Smooth muscle cell (in vitro differentiated cells): ENCODE data around the gene MFSD12. TPM values are rescaled to one million over a fixed set of nuclear protein-coding genes. Genes with fewer than 3 reads are reported as not detected.

Source experiments
- DNase-seq: peaks from one replicate; lab custom pipeline; 2025; ENCODE audit not compliant: unreplicated experiment; lab: John Stamatoyannopoulos, UW
- H2AFZ ChIP-seq: fragments of 200-600 bp; sonication (generic); 2 replicates; pipeline ENCODE4 v1.6.0; 2016; ENCODE audit warnings: antibody characterized with exemption, low read depth, mild to moderate bottlenecking
- H3F3A ChIP-seq: fragments of 200-600 bp; sonication (generic); 2 replicates; pipeline ENCODE4 v1.6.0; 2017; ENCODE audit warnings: antibody characterized with exemption, low read depth
- H3K27ac ChIP-seq: fragments of 200-600 bp; sonication (generic); 2 replicates; pipeline ENCODE4 v1.5.1; 2016; ENCODE audit warnings: low read depth, mild to moderate bottlenecking
- H3K27me3 ChIP-seq: fragments of 200-600 bp; sonication (generic); 2 replicates; pipeline ENCODE4 v1.6.1; 2016; ENCODE audit warnings: low read depth, mild to moderate bottlenecking
- H3K36me3 ChIP-seq: fragments of 200-600 bp; sonication (generic); 2 replicates; pipeline ENCODE4 v1.5.1; 2016; ENCODE audit warnings: low read depth
- H3K4me1 ChIP-seq: fragments of 200-600 bp; sonication (generic); 2 replicates; pipeline ENCODE4 v1.5.1; 2016; ENCODE audit warnings: low read depth
- H3K4me2 ChIP-seq: fragments of 200-600 bp; sonication (generic); 2 replicates; pipeline ENCODE4 v1.6.0; 2016; ENCODE audit warnings: mild to moderate bottlenecking
- H3K4me3 ChIP-seq: fragments of 200-600 bp; sonication (generic); 2 replicates; pipeline ENCODE4 v1.5.1; 2016; ENCODE audit warnings: mild to moderate bottlenecking
- H3K79me2 ChIP-seq: fragments of 200-600 bp; sonication (generic); 2 replicates; pipeline ENCODE4 v1.6.0; 2016; ENCODE audit warnings: low read depth, mild to moderate bottlenecking
- H3K9ac ChIP-seq: fragments of 200-600 bp; sonication (generic); 2 replicates; pipeline ENCODE4 v1.6.0; 2016; ENCODE audit warnings: low read depth
- H3K9me3 ChIP-seq: fragments of 200-600 bp; sonication (generic); replicated peaks from 2 replicates; pipeline ENCODE4 v1.5.1; 2016; ENCODE audit warnings: low read depth
- H4K20me1 ChIP-seq: fragments of 200-600 bp; sonication (generic); 2 replicates; pipeline ENCODE4 v1.6.0; 2016; ENCODE audit warnings: low read depth
- CTCF ChIP-seq: fragments of 200-600 bp; sonication (generic); IDR thresholded peaks from 2 replicates; pipeline ENCODE4 v1.5.1; 2017; ENCODE audit warnings: borderline replicate concordance, mild to moderate bottlenecking, antibody characterized with exemption; ENCODE audit not compliant: insufficient read depth, poor library complexity, severe bottlenecking
- WGBS: methylation state at CpG from one replicate; pipeline ENCODE4 v1.1.7; 2016; ENCODE audit warnings: low lambda C conversion rate; 5-methylcytosine and 5-hydroxymethylcytosine counted together
- polyA plus RNA-seq: library from polyadenylated mRNA; unstranded; fragments of >200 nt; fragmentation: Nextera tagmentation; extraction: Ambion mirVana; gene quantifications from 2 replicates; pipeline ENCODE4 v1.2.1, GENCODE V29; 2016
- total RNA-seq: library from RNA; depleted of rRNA; stranded (reverse); fragments of >200 nt; gene quantifications from 2 replicates; pipeline ENCODE4 v1.2.3, GENCODE V29; 2014

The MFSD12 gene
- total and polyA plus RNA-seq, 2 experiments from 2014 or later: 56.0 to 73.8 TPM

GRCh38 chr19:3518255-3518654 is 39.1 kb downstream of the MFSD12 start:
- 82% methylated on average over 10 of the region's 10 CpGs for WGBS
- no peak overlapping the region for H3K4me3 ChIP-seq
- H3K79me2 ChIP-seq: peaks cover 82% of the 10 kb centered on the region
- H3K4me2 ChIP-seq: no peak overlapping the region
- no peaks in the 10 kb centered on the region for H3K36me3 ChIP-seq
- no peak overlapping the region for H3K27ac ChIP-seq
- H3K9me3 ChIP-seq: no peaks in the 10 kb centered on the region
- peaks cover 100% of the 10 kb centered on the region for H4K20me1 ChIP-seq
- H3K4me1 ChIP-seq: no peaks in the 10 kb centered on the region
- H3K27me3 ChIP-seq: no peaks in the 10 kb centered on the region
- H2AFZ ChIP-seq: no peak overlapping the region
- H3K9ac ChIP-seq: no peak overlapping the region
- DNase-seq: no peak
- H3F3A ChIP-seq: no peaks in the 10 kb centered on the region
- no peak for TF ChIP-seq CTCF

GRCh38 chr19:3517638-3518037 is 39.7 kb downstream of the MFSD12 start:
- Histone ChIP-seq H4K20me1 (peaks cover 100% of the 10 kb centered on the region), H3K36me3 (no peaks in the 10 kb centered on the region), H3K79me2 (peaks cover 87% of the 10 kb centered on the region), H3K27me3 (no peaks in the 10 kb centered on the region), H3K9ac (no peak overlapping the region), H3K27ac (no peak overlapping the region), H3K4me2 (no peak overlapping the region), H3F3A (no peaks in the 10 kb centered on the region), H3K9me3 (no peaks in the 10 kb centered on the region), H3K4me3 (no peak overlapping the region), H3K4me1 (no peaks in the 10 kb centered on the region), H2AFZ (no peak overlapping the region)
- TF ChIP-seq CTCF: no peak
- DNase-seq: no peak
- 91% methylated on average over 2 of the region's 2 CpGs for WGBS

- H4K20me1 ChIP-seq: peaks cover 100% of the 10 kb centered on the region
- WGBS: 96% methylated on average over 15 of the region's 15 CpGs
- no peak overlapping the region for H3K9ac ChIP-seq
- no peaks in the 10 kb centered on the region for H3K4me1 ChIP-seq
- no peaks in the 10 kb centered on the region for H3K9me3 ChIP-seq
- TF ChIP-seq CTCF: no peak
- no peaks in the 10 kb centered on the region for H3F3A ChIP-seq
- no peak overlapping the region for H3K4me3 ChIP-seq
- H3K27ac ChIP-seq: no peak overlapping the region
- no peak overlapping the region for H2AFZ ChIP-seq
- H3K79me2 ChIP-seq: peaks cover 87% of the 10 kb centered on the region
- H3K27me3 ChIP-seq: no peaks in the 10 kb centered on the region
- no peaks in the 10 kb centered on the region for H3K36me3 ChIP-seq
- DNase-seq: no peak
- no peak overlapping the region for H3K4me2 ChIP-seq
Measured at GRCh38 chr19:3516675-3517207, 40.6 kb downstream of the MFSD12 start.

- Histone ChIP-seq H3K27ac (no peak overlapping the region), H3K9me3 (no peaks in the 10 kb centered on the region), H3K4me2 (no peak overlapping the region), H3K4me3 (no peak overlapping the region), H3K9ac (no peak overlapping the region), H3K79me2 (peaks cover 91% of the 10 kb centered on the region), H3K27me3 (no peaks in the 10 kb centered on the region), H3F3A (no peaks in the 10 kb centered on the region), H4K20me1 (peaks cover 100% of the 10 kb centered on the region), H3K4me1 (no peaks in the 10 kb centered on the region), H2AFZ (no peak overlapping the region), H3K36me3 (no peaks in the 10 kb centered on the region)
- no peak for DNase-seq
- no peak for TF ChIP-seq CTCF
- WGBS: 92% methylated on average over 15 of the region's 15 CpGs
Measured at GRCh38 chr19:3515891-3516422, 41.4 kb downstream of the MFSD12 start.
